ENCODE measurements around the gene RNF19B.
"Not testable (repeated sequence)": the region's sequence is repeated elsewhere in the genome, so short reads cannot be mapped to it uniquely, and the experiment has no call there.

RNF19B gene

GRCh38 chr1:32915766-32916706, 48.6 kb downstream of the RNF19B start:
- TF ChIP-seq, protein P1, sequence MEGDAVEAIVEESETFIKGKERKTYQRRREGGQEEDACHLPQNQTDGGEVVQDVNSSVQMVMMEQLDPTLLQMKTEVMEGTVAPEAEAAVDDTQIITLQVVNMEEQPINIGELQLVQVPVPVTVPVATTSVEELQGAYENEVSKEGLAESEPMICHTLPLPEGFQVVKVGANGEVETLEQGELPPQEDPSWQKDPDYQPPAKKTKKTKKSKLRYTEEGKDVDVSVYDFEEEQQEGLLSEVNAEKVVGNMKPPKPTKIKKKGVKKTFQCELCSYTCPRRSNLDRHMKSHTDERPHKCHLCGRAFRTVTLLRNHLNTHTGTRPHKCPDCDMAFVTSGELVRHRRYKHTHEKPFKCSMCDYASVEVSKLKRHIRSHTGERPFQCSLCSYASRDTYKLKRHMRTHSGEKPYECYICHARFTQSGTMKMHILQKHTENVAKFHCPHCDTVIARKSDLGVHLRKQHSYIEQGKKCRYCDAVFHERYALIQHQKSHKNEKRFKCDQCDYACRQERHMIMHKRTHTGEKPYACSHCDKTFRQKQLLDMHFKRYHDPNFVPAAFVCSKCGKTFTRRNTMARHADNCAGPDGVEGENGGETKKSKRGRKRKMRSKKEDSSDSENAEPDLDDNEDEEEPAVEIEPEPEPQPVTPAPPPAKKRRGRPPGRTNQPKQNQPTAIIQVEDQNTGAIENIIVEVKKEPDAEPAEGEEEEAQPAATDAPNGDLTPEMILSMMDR (IDR thresholded peaks at IDR 0.05; ENCODE audit: borderline replicate concordance, insufficient read depth, low read depth, low read length) = no peak
- no peak overlapping the region for H3K4me3 ChIP-seq (ENCODE audit: low read depth, low read length)

DNA sequence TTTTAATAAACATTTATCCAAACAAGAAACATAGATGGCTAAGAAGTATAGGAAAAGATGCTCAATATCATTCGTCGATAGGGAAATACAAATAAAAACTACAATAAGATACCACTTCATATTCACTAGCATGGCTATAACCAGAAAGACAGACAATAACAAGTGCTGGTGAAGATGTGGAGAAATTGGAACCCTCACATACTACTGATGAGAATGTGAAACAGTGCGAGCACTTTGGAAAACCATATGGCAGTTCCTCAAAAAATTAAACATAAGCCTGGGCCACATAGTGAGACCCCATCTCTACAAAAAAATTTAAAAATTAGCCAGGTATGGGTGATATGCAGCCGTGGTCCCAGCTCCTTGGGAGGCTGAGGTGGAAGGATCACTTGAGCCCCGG, 54.3 kb downstream of the RNF19B start:
- TF ChIP-seq, protein P1 (IDR thresholded peaks at IDR 0.05; ENCODE audit: borderline replicate concordance, insufficient read depth, low read depth, low read length) = no peak
- H3K4me3 ChIP-seq (ENCODE audit: low read depth, low read length) = no peak overlapping the region

GRCh38 chr1:32907435-32907834, 57.2 kb downstream of the RNF19B start:
- TF ChIP-seq, protein P1 (IDR thresholded peaks at IDR 0.05; ENCODE audit: borderline replicate concordance, insufficient read depth, low read depth, low read length) = no peak
- no peak overlapping the region for H3K4me3 ChIP-seq (ENCODE audit: low read depth, low read length)

GRCh38 chr1:32906654-32907053, 58.0 kb downstream of the RNF19B start:
- H3K4me3 ChIP-seq (ENCODE audit: low read depth, low read length) = no peak overlapping the region
- TF ChIP-seq, protein P1 (IDR thresholded peaks at IDR 0.05; ENCODE audit: borderline replicate concordance, insufficient read depth, low read depth, low read length) = no peak

- H3K4me3 ChIP-seq (ENCODE audit: low read depth, low read length) = not testable (repeated sequence)
Measured at GRCh38 chr1:32905588-32905987, 59.0 kb downstream of the RNF19B start.

- TF ChIP-seq, protein P1 (IDR thresholded peaks at IDR 0.05; ENCODE audit: borderline replicate concordance, insufficient read depth, low read depth, low read length) = no peak
- H3K4me3 ChIP-seq (ENCODE audit: low read depth, low read length) = no peak overlapping the region
Measured at GRCh38 chr1:32904797-32905196, 59.8 kb downstream of the RNF19B start.

DNA sequence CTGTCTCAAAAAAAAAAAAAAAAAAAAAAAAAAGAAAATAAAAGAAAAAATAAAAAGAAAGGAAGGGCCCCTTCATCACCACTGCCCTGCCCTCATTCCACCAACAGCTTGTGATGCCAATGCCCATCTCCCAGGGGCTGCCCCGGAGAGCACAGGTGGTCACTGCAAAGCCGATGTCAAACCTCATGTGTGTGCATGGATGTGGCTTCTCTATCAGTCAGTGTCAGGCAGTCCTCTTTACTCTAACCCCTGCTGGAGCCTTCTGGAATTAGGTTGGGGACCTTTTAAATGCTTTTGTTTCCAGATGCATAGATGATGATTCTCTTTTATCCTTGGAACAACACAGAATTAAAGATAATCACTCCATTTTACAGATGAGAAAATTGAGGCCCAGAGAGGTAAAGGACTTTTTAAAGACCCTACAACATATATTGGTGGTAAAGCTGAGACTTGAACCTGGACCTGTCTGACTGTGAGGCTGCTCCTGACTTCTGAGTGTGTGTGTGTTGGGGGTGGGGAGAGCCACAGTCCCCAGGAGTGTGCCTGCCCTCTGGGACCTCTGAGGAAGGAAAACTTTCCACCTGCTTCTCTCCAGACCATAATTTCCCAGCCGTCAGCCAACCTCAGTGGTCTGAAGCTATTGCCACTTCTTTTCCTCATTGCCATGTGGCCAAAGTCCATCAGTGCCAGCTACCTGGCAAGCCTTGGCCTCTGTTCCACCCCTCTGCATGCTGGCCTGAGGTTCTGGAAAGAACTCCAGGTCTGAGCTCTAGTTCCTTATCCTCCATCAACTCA, 60.4 kb downstream of the RNF19B start:
- TF ChIP-seq, protein P1 (IDR thresholded peaks at IDR 0.05; ENCODE audit: borderline replicate concordance, insufficient read depth, low read depth, low read length) = no peak
- H3K4me3 ChIP-seq (ENCODE audit: low read depth, low read length) = no peak overlapping the region

Data from GM12875 (cell line).